ENCODE results near the gene CDR2.
A peak's percentile ranks its signal among the peaks of the same experiment; 100 is the strongest.

DNA sequence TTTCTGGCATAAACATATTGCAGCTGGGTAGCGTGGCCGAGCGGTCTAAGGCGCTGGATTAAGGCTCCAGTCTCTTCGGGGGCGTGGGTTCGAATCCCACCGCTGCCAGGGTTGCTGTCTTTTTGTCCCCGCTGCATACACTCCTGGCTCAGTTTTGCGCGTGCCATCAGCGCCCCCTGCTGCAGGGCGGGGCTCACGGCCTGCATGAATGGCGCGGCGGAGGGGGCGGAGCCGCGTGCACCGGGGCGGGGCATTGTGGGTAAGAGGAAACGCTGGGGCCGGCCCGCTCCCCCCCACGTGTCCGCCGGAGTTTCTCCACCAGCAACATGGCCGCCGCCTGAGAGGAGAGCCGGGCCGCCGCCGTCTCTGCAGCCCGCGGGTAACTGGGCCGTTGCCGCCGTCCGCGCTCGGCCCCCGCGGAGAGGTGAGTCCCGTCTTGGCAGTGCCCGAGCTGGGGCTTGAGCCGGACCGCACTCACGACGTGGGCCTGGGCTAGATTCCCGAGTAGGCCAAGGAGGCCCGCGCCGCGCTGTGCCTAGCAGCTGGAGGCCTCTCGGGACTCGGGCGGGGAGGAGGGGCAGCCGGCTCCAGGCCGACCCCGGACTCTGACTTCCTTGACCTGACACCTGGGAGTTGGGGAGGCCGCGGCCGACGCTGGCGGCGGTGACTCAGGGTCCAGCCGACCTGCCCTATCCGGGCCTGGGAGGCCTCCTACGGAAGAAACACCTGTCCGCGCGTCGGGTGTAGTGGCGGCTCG is 77.1 kb downstream of the CDR2 start, which contains the start of gene POLR3E:
- TF ChIP-seq, protein P1, sequence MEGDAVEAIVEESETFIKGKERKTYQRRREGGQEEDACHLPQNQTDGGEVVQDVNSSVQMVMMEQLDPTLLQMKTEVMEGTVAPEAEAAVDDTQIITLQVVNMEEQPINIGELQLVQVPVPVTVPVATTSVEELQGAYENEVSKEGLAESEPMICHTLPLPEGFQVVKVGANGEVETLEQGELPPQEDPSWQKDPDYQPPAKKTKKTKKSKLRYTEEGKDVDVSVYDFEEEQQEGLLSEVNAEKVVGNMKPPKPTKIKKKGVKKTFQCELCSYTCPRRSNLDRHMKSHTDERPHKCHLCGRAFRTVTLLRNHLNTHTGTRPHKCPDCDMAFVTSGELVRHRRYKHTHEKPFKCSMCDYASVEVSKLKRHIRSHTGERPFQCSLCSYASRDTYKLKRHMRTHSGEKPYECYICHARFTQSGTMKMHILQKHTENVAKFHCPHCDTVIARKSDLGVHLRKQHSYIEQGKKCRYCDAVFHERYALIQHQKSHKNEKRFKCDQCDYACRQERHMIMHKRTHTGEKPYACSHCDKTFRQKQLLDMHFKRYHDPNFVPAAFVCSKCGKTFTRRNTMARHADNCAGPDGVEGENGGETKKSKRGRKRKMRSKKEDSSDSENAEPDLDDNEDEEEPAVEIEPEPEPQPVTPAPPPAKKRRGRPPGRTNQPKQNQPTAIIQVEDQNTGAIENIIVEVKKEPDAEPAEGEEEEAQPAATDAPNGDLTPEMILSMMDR (conservative IDR thresholded peaks at IDR 0.05): peak; percentile 86
- no peak for TF ChIP-seq EZH2 (IDR thresholded peaks at IDR 0.05; ENCODE audit: low read depth)
